Cerebellar nuclear complex (tissue), 1 donor: Measurements from ENCODE around the gene NPFF.

ENCODE experiments used
- DNase-seq, 2 experiments: peaks; one replicate each; lab custom pipeline; 2025; lab: John Stamatoyannopoulos, UW

NPFF gene

DNA sequence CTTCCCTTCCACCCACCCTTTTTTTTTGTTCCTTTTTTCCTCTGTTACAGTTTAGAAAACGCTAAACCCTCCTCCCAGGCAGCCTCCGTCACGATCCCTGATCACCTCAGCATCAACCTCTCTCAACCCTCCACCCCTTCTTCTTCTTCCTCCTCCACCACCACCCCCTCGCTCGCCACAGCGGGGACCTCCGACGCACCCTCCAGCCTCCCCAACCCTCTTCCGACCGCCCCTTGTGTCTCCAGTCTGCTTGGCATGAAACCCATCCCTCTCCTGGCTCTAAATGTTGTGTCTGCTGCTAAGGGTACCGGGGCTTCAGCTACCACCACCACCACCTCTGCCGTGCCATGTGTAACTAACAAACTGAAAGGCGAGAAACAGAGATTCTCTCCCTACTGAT lies 32.5 kb downstream of the NPFF start:
- no peak for DNase-seq

DNA sequence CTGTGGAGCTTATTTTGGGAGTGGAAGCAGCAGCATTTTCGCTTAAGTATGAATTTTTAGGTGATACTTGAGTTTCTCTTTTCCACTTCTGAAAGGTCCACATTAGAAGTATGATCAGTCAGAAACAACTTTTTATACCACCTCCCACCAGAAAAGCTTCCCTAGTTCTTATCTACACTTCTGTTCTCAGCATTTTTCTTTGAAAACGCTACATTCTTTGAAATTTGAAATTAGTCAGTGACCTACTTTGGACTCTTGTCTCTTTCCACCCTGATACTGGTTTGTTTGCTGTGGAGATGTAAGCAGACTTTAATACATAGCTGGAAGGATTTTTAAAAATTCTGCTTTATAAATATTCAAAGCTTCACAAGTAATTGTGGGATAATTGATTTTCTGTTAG lies 33.2 kb downstream of the NPFF start:
- DNase-seq, result no peak

DNA sequence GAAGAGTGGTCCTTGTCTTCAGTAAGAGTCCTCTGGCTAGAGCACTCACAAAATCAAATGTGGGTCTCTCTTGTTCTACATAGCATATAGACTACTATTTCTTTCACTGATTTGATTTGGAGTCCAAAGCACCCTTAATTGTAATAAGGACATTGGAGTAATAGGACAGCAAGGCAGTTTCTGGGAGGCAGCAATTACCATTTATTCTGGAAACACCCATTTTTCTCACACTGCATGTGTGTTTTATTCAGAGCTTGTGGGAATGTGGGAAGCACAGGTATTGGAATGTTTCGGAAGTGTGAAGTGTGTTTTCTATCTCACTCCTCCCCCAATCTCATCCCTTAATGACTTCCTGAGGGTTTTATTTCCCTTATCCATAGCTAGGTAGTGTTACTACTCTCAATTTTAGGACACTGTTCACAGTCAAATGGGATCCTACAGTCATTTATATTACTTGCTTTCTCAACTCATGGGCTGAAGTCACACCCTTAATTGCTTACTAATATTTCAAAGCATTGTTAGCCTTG lies 35.2 kb downstream of the NPFF start:
- DNase-seq, result no peak

DNA sequence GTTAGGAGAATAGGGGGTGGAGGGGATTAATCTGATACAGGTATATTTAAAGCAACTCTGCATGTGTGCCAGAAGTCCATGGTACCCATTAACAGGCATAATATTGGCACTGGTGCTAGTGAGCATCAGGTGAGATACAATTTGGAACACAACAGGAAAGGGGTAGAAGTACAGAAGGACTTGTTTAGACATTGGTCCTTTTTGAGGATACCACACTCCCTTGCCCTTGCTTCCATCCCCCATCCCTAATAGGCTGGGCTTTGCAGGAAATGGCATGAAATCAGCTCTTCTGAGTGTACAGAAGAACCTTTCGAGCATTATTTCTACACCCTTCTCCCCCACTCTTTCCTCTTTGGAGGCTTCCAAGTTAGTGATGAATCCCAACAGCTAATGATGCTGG lies 39.0 kb downstream of the NPFF start:
- DNase-seq, result no peak

DNA sequence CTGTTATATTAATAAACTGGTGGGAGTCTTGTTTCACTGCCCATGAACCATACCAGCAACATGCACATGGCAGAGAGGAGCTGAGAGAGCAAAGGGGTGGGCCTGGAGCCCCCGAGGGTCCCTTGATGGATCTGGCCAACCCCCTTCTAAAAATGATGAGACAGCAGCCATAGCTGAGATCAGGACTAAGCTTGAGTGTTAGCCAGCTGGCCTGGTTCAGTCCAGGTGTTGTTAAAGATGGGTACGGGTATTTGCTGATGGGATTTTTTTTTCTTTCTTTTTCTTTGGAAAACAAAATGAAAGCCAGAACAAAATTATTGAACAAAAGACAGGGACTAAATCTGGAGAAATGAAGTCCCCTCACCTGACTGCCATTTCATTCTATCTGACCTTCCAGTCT lies 39.4 kb downstream of the NPFF start:
- no peak for DNase-seq

DNA sequence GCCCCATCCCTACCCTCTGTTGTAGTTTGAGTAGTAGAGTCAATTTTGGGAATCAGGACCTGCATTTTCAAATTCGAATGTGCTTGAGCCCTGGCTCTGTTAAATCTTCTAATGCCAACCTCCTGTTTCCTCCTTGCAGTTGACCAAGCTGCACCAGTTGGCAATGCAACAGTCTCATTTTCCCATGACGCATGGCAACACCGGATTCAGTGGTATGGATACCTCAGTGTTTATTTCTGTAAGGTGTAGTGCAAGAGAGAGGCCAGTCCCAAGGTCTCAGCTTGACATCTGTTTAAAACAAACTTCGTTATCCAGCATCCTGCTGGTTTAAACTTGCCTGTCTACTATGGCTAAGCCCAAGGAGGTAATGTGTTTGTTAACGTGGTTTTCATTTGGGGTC lies 40.2 kb downstream of the NPFF start:
- no peak for DNase-seq

DNA sequence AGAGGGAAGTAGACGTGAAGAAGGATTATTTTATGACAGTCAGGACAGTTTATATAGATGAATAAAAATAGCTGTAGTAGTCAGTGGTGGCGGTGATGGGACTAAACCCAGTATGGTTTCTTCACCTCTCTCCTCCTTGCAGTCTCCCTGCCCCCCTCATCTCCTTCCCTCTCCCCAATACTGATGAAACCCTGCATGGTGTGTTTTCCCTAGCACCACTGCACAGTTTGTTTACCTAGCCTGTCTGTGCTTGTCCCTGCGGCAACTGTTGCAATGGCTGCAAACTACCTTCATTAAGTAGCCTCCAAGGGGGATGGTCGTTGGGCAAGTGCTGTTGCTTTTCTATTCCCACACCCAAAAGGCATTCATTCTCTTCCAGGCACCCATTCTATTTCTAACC lies 40.6 kb downstream of the NPFF start:
- no peak for DNase-seq

DNA sequence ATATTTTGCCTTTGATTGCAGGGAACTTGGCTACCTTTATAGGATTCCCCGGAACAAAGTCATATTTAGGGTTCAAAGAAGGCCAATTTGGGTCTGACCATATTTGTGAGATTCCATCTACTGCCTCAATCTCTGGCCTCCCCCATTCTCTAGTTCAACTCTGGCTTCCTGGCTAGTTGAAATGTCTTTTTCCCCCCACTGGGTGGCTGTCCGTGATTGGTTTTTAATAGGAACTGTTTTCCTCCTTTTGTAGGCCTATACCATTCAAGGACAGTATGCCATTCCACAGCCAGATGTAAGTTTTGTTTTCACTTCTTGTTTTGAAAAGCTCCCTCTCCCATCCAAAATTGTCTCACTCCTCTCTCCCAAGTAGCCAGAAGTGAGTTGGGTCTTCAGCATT lies 41.6 kb downstream of the NPFF start:
- no peak for DNase-seq

DNA sequence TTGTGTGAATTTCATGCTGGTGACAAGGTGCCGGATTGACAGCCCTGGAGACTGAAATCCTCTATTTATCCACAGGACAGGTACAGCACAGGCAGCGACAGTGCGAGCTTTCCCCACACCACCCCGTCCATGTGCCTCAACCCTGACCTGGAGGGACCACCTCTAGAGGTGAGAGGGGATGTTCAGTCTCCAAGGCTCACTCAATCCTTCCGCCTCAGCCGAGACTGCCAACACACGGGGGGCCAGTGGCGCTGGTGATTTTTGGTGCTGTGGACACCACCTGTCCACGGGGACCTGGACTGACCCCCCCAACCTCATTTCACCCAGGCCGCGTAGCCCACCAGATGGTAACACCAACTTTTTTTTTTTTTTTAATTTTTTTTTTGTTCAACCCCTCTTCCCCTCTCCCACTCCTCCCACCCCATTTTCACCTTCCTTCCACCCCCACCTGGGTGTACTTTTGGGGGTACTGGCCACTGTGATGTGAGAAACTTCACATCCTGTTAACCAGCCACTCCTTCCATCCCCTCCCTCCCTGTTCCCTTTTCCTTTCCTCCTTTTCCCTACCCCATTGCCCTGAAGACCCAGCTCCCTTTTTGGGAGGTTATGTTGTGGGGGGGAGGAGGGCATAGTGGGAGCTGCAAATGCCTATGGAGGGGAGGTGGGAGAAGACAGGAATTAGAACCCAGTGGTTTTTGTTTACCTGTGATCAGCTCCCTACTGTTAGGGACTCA lies 42.4 kb downstream of the NPFF start:
- DNase-seq, result no peak

DNA sequence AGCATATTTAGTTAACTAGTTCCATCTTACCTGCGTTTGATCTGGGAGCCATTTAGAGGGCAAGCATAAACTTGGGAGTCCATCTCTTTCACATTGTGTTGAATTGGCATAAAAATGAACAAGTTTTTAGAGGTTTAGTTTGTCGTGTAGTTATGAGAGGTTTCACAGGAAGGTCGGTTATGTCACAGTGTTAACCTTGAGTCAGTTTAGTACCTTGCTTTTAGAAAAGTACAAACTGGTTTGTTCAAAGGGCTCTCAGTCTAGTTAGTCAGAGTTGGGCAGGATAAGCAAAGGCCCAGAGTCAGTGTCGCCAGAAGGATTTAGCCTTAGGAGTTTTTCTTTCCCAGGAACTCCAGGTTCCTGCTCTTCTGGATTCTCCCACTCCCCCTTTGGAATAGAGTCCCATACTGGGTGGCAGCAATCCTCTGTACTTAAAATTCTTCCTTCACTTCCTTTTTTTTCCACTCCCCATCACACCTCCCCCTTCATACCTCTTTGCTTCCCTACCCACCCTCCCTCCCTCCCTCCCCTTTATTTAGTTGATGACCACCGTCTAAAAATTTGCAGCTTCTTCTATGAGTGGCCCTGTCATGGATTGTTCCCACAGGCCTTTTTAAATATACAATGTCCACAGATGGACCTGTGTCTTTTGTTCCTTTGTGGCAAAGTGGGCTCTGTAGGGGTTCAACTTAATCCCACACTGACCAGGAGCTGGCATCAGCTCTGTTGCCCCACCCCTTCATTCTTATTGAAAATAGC lies 43.3 kb downstream of the NPFF start:
- no peak for DNase-seq

DNA sequence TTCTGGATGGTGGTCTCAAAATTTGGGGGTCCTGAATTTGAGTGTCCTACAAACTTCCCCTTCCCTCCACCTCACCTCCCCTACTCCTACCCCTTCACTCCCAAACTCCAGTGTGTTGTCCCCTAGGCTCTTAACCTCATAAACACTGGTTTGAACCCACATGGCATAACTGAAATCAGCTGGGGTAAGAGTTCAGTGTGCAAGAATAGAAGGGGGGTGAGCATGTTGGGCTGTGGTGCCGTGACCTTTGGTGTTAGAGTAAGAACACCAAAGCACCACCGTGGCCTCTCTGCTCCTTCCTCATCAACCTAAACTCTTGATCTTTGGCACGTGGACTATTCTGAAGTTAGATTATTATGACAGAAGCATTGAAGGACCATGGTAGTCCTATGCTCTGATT lies 44.3 kb downstream of the NPFF start:
- no peak for DNase-seq

DNA sequence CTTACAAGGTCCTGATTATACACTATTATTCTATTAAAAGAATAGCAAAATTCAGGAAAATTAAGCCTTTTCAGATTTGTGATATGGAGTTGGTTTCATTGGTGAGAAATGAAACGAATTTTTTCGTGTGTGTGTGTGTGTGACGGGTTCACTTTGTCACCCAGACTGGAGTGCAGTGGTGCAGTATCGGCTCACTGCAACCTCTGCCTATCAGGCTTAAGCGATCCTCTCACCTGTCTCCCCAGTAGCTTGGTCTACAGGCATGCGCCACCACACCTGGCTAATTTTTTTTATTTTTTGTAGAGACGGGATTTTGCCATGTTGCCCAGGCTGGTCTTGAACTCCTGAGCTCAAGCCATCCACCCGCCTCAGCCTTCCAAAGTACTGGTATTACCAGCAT lies 45.7 kb downstream of the NPFF start:
- DNase-seq, result no peak

DNA sequence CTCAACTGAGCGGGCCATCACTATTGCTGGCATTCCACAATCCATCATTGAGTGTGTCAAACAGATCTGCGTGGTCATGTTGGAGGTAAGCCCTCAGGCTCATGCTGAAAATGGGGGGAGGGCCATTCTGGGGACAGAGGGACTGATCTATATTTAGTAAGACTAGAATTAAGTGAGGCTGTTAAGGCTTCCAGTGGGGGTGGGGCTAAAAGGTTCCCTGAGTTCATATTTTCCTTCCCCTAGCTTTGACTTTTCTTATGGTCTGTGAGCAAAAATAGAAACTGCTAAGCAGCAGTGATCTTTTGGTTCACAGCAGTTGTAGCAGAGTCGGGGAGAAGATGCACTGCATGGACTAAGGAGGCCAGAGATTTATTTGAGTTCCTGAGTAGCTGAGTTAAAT lies 46.2 kb downstream of the NPFF start:
- DNase-seq, result no peak

DNA sequence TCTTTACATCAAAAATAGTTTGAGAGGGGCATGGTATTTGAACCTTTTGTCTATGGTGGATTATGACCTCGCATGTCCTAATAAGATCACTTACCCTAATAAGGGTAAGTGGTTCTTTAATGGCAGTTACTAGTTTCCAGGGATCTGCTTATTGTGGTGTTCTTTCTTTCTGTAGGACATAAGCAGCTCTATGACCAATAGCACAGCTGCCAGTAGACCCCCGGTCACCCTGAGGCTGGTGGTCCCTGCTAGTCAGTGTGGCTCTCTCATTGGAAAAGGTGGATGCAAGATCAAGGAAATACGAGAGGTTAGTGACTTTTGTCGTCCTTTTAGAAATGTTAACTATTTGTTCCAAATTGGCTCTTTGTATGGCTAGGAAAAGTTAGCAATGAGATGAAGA lies 48.2 kb downstream of the NPFF start:
- no peak for DNase-seq
